Endothelial cell of umbilical vein (primary cell): ENCODE measurements around the gene GHRHR. TPM values are rescaled to one million over a fixed set of nuclear protein-coding genes. Genes with fewer than 3 reads are reported as not detected.

ENCODE experiments used
- BruUV-seq: library from RNA; stranded (reverse); fragments of 400-500 nt; replicated peaks from 2 replicates; lab custom pipeline; 2021; lab: Mats Ljungman, UMichigan
- CTCF ChIA-PET: fragments of 300-600, 350-600 bp; sonication (Branson Sonifier 250); formaldehyde crosslinking; loops from one replicate; lab custom pipeline; 2021; ENCODE audit warnings: antibody characterized with exemption, inconsistent platforms; lab: Charles Lee
- POLR2A ChIA-PET: fragments of 300-600, 350-600 bp; sonication (Branson Sonifier 250); formaldehyde crosslinking; loops from one replicate; lab custom pipeline; 2021; ENCODE audit warnings: antibody characterized with exemption, inconsistent platforms; lab: Charles Lee
- DNase-seq: peaks from one replicate; pipeline ENCODE4 v3.0.0-alpha.2; 2011; ENCODE audit warnings: low read depth, low spot score
- FAIRE-seq: peaks from 2 replicates; lab custom pipeline; 2011; peaks lifted over from hg19 to GRCh38; lab: Jason Lieb, UNC
- H2AFZ ChIP-seq: 2 replicates; pipeline ENCODE4 v1.6.0; 2012; ENCODE audit warnings: low read depth, low read length, control low read depth, inconsistent platforms
- H3K27ac ChIP-seq: 2 replicates; pipeline ENCODE4 v1.5.1; 2011; ENCODE audit warnings: low read depth, mild to moderate bottlenecking, control low read depth, low read length, moderate library complexity; ENCODE audit not compliant: insufficient read depth
- H3K27me3 ChIP-seq, 2 experiments: 2 replicates each; pipeline versions ENCODE4 v1.6.0 to v1.6.1; 2011; ENCODE audit warnings: low read length in 2 of 2, mixed read lengths in 1 of 2; ENCODE audit not compliant: control insufficient read depth in 2 of 2, insufficient read depth in 2 of 2
- H3K36me3 ChIP-seq, 2 experiments: 2 replicates in 1 of 2; 3 replicates in 1 of 2; pipeline ENCODE4 v1.5.1; 2011; ENCODE audit warnings: low read length in 2 of 2, mild to moderate bottlenecking in 1 of 2, moderate library complexity in 1 of 2; ENCODE audit not compliant: control insufficient read depth in 2 of 2, insufficient read depth in 2 of 2; ENCODE audit errors: extremely low read depth in 1 of 2
- H3K4me1 ChIP-seq: 3 replicates; pipeline ENCODE4 v1.5.1; 2011; ENCODE audit warnings: mild to moderate bottlenecking, low read length; ENCODE audit not compliant: control insufficient read depth, insufficient read depth; ENCODE audit errors: extremely low read depth
- H3K4me2 ChIP-seq: 2 replicates; pipeline ENCODE4 v1.6.1; 2011; ENCODE audit warnings: low read length, control low read depth, mixed read lengths; ENCODE audit not compliant: insufficient read depth
- H3K4me3 ChIP-seq, 3 experiments: fragments of 200-600 bp in 1 of 3; sonication (generic), shearing (Covaris generic) in 1 of 3; replicated peaks in 1 of 3; 2 replicates each; pipeline ENCODE4 v1.5.1; 2011 to 2016; ENCODE audit warnings: control low read depth in 3 of 3, low read length in 3 of 3, mild to moderate bottlenecking in 2 of 3, inconsistent platforms in 1 of 3, low read depth in 1 of 3, moderate library complexity in 1 of 3; ENCODE audit not compliant: insufficient read depth in 1 of 3
- H3K79me2 ChIP-seq: 2 replicates; pipeline ENCODE4 v1.6.0; 2012; ENCODE audit warnings: low read length, inconsistent platforms; ENCODE audit not compliant: control insufficient read depth, insufficient read depth
- H3K9ac ChIP-seq: replicated peaks from 2 replicates; pipeline ENCODE3; 2011; ENCODE audit warnings: low read length, control low read depth; ENCODE audit not compliant: insufficient read depth; ENCODE audit errors: extremely low read depth
- H3K9me1 ChIP-seq: replicated peaks from 3 replicates; pipeline ENCODE4 v1.6.0; 2011; ENCODE audit warnings: mild to moderate bottlenecking, low read length; ENCODE audit not compliant: control insufficient read depth, insufficient read depth; ENCODE audit errors: extremely low read depth
- H3K9me3 ChIP-seq: replicated peaks from 2 replicates; pipeline ENCODE4 v1.5.1; 2012; ENCODE audit warnings: low read length, inconsistent platforms; ENCODE audit not compliant: control insufficient read depth, insufficient read depth
- H4K20me1 ChIP-seq: replicated peaks from 2 replicates; pipeline ENCODE3; 2011; ENCODE audit warnings: mild to moderate bottlenecking, low read length; ENCODE audit not compliant: control insufficient read depth, insufficient read depth; ENCODE audit errors: extremely low read depth
- CTCF ChIP-seq, 2 donors: IDR thresholded peaks; 1 replicate in 1 of 2; 2 replicates in 1 of 2; pipeline ENCODE4 v1.5.1; 2011; ENCODE audit warnings: low read length in 2 of 2, mild to moderate bottlenecking in 2 of 2, moderate library complexity in 2 of 2, control low read depth in 1 of 2, inconsistent platforms in 1 of 2, low read depth in 1 of 2; ENCODE audit not compliant: insufficient read depth in 1 of 2; ENCODE audit errors: extremely low read depth in 1 of 2
- EZH2 ChIP-seq: IDR thresholded peaks from 2 replicates; pipeline ENCODE4 v1.6.1; 2012; ENCODE audit warnings: borderline replicate concordance, low read depth, mild to moderate bottlenecking, moderate library complexity, low read length, inconsistent platforms; ENCODE audit not compliant: severe bottlenecking
- FOS ChIP-seq: IDR thresholded peaks from 2 replicates; pipeline ENCODE4 v1.6.1; 2011; ENCODE audit warnings: mild to moderate bottlenecking, low read length, moderate library complexity, borderline replicate concordance; ENCODE audit not compliant: insufficient read depth
- GATA2 ChIP-seq: IDR thresholded peaks from 2 replicates; pipeline ENCODE4 v1.7.0; 2011; ENCODE audit warnings: low read depth, mild to moderate bottlenecking, moderate library complexity, mixed read lengths, low read length; ENCODE audit not compliant: insufficient read length, insufficient read depth
- JUN ChIP-seq: IDR thresholded peaks from 2 replicates; pipeline ENCODE4 v1.6.1; 2011; ENCODE audit warnings: borderline replicate concordance, low read depth; ENCODE audit not compliant: insufficient read length, insufficient read depth
- MAX ChIP-seq: IDR thresholded peaks from 2 replicates; pipeline ENCODE4 v1.6.1; 2011; ENCODE audit not compliant: insufficient read depth, insufficient read length
- MYC ChIP-seq: IDR thresholded peaks from one replicate; pipeline ENCODE4 v1.6.1; 2011; ENCODE audit warnings: mild to moderate bottlenecking, low read depth, low read length
- POLR2A ChIP-seq: IDR thresholded peaks from 2 replicates; pipeline ENCODE4 v1.6.1; 2012; ENCODE audit warnings: low read depth, mild to moderate bottlenecking, control low read depth, low read length
- dilution Hi-C: fragments of 300-500 bp; cut with MboI; formaldehyde crosslinking; loops from one replicate; pipeline ENCODE4 v1.15.0; 2019; ENCODE audit warnings: low sequenced_read_pairs; ENCODE audit not compliant: extremely low pct_ligation_motif_present
- intact Hi-C: fragments of 100-400 bp; cut with micrococcal nuclease; formaldehyde crosslinking; loops from one replicate; pipeline ENCODE4 v1.10.0; 2022
- polyA plus RNA-seq, 4 experiments: library from polyadenylated mRNA; depleted of rRNA in 3 of 4; stranded (reverse) in 3 of 4; unstranded in 1 of 4; fragments of >200 nt; gene quantifications; 2 replicates each; pipeline versions ENCODE4 v1.2.1 to v1.2.3, GENCODE V29; 2011 to 2012; ENCODE audit warnings: missing spikeins in 1 of 4
- total RNA-seq: library from RNA; stranded (reverse); gene quantifications from 2 replicates; pipeline ENCODE4 v1.2.3, GENCODE V29; 2021

Gene GHRHR
- total and polyA plus RNA-seq, 2 donors (not counting 3 experiments of a cell fraction or from before 2014, with no cell fraction given), result not detected

GRCh38 chr7:30923009-30923773 is 40.6 kb upstream of the GHRHR start:
- Histone ChIP-seq H3K36me3 (peaks cover 0 to 5% of the 10 kb centered on the region in 2 experiments), H3K4me3 (no peak overlapping the region), H3K4me1 (peaks cover 24% of the 10 kb centered on the region), H3K9ac (no peak overlapping the region), H4K20me1 (no peaks in the 10 kb centered on the region), H2AFZ (no peak overlapping the region), H3K4me2 (no peak overlapping the region), H3K27me3 (no peaks in the 10 kb centered on the region), H3K9me1 (no peaks in the 10 kb centered on the region), H3K27ac (no peak overlapping the region), H3K9me3 (no peaks in the 10 kb centered on the region), H3K79me2 (no peaks in the 10 kb centered on the region)
- FAIRE-seq, result no peak
- ChIA-PET POLR2A (no interaction called here), CTCF (interaction anchor here (1.0 to 2.0 kb wide), 2 partner anchors 10 to 15 kb away, joined by 3 to 10 read pairs; no protein-coding TSS in a partner anchor)
- intact Hi-C loops, result no loop called here
- BruUV-seq, result no TSS peak
- DNase-seq, result no peak
- no peak for TF ChIP-seq CTCF (IDR thresholded peaks at IDR 0.05; ENCODE audit: extremely low read depth in 1 of 2, insufficient read depth in 1 of 2, low read depth in 1 of 2, low read length in 2 of 2)
- dilution Hi-C loops, result no loop called here

- POLR2A ChIA-PET, result no interaction called here
- BruUV-seq, result no TSS peak
- no peak for FAIRE-seq
Measured at GRCh38 chr7:30923774-30924413, 39.9 kb upstream of the GHRHR start.

More at GRCh38 chr7:30923774-30924413, 39.9 kb upstream of the GHRHR start:
- H3K4me3 ChIP-seq, result no peak overlapping the region
- no peak for DNase-seq
- no peak for TF ChIP-seq JUN
- TF ChIP-seq CTCF (IDR thresholded peaks at IDR 0.05; ENCODE audit: extremely low read depth in 1 of 2, insufficient read depth in 1 of 2, low read depth in 1 of 2, low read length in 2 of 2), result no peak
- no peak for TF ChIP-seq MYC
- TF ChIP-seq FOS, result no peak
- no peak for TF ChIP-seq MAX
- no peak for TF ChIP-seq GATA2
- no peak for TF ChIP-seq POLR2A
- TF ChIP-seq EZH2, result no peak
- peaks cover 24% of the 10 kb centered on the region for H3K4me1 ChIP-seq
- CTCF ChIA-PET, result interaction anchor here (0.8 to 2.0 kb wide), 3 partner anchors 14 to 17 kb away, joined by 3 to 12 read pairs (median 10); no protein-coding TSS in a partner anchor
- intact Hi-C loops, result no loop called here
- H3K4me2 ChIP-seq, result no peak overlapping the region
- no peak overlapping the region for H2AFZ ChIP-seq
- no peaks in the 10 kb centered on the region for H3K27me3 ChIP-seq
- H3K79me2 ChIP-seq, result no peaks in the 10 kb centered on the region
- H3K36me3 ChIP-seq, result peaks cover 0 to 5% of the 10 kb centered on the region in 2 experiments
- H3K9me1 ChIP-seq, result no peaks in the 10 kb centered on the region
- H3K9me3 ChIP-seq, result no peaks in the 10 kb centered on the region
- no peak overlapping the region for H3K27ac ChIP-seq
- no peaks in the 10 kb centered on the region for H4K20me1 ChIP-seq
- no peak overlapping the region for H3K9ac ChIP-seq
- dilution Hi-C loops, result no loop called here
